A673 (cell line): ENCODE results near the gene CD72.

Experiments
- CTCF ChIP-seq: fragments of 300-800, 200-600 bp; sonication (generic); conservative IDR thresholded peaks from 2 replicates; pipeline ENCODE4 v1.5.1; 2017; ENCODE audit warnings: low read depth, mild to moderate bottlenecking, antibody characterized with exemption, low read length, moderate library complexity, mixed read lengths
- EZH2 ChIP-seq: fragments of 200-600 bp; sonication (generic); IDR thresholded peaks from 2 replicates; pipeline ENCODE4 v1.6.1; 2017; ENCODE audit warnings: borderline replicate concordance, low read depth, mild to moderate bottlenecking, mixed read lengths, antibody characterized with exemption, low read length; ENCODE audit not compliant: poor library complexity, severe bottlenecking

GRCh38 chr9:35605351-35606137, 12.7 kb downstream of the CD72 start:
- no peak for TF ChIP-seq CTCF
- TF ChIP-seq EZH2, result no peak
